HCT116 (cell line): ENCODE results near the gene SLC25A45.

Source experiments
- ATF3 ChIP-seq: IDR thresholded peaks from 2 replicates; pipeline ENCODE4 v1.6.1; 2012
- CEBPB ChIP-seq: IDR thresholded peaks from 2 replicates; pipeline ENCODE4 v1.6.1; 2012; ENCODE audit warnings: low read depth
- CTCF ChIP-seq, 3 experiments: fragments of 200-600 bp in 1 of 3; sonication (generic) in 1 of 3; IDR thresholded peaks in 2 of 3; conservative IDR thresholded peaks in 1 of 3; 2 replicates each; pipeline ENCODE4 v1.5.1; 2012 to 2017; ENCODE audit warnings: low read depth in 2 of 3, low read length in 2 of 3, antibody characterized with exemption in 1 of 3, borderline replicate concordance in 1 of 3, control low read depth in 1 of 3, mild to moderate bottlenecking in 1 of 3, mixed read lengths in 1 of 3, mixed run types in 1 of 3, moderate library complexity in 1 of 3; ENCODE audit not compliant: insufficient read depth in 1 of 3
- FOSL1 ChIP-seq: IDR thresholded peaks from 2 replicates; pipeline ENCODE4 v1.6.1; 2012; ENCODE audit warnings: low read depth
- MAX ChIP-seq: IDR thresholded peaks from 2 replicates; pipeline ENCODE4 v1.6.1; 2012
- POLR2A ChIP-seq: IDR thresholded peaks from 2 replicates; pipeline ENCODE4 v1.7.0; 2011; ENCODE audit warnings: borderline replicate concordance; ENCODE audit not compliant: insufficient read depth, insufficient read length; ENCODE audit errors: extremely low read depth
- POLR2AphosphoS5 ChIP-seq: IDR thresholded peaks from 2 replicates; pipeline ENCODE4 v1.6.1; 2011; ENCODE audit warnings: mild to moderate bottlenecking, low read depth, low read length, moderate library complexity
- RAD21 ChIP-seq: IDR thresholded peaks from 2 replicates; pipeline ENCODE4 v1.6.1; 2012; ENCODE audit warnings: low read depth, mild to moderate bottlenecking
- REST ChIP-seq: IDR thresholded peaks from 2 replicates; pipeline ENCODE4 v1.6.1; 2012; ENCODE audit warnings: low read depth
- SIN3A ChIP-seq: IDR thresholded peaks from 2 replicates; pipeline ENCODE4 v1.6.1; 2012; ENCODE audit warnings: low read depth
- SP1 ChIP-seq: IDR thresholded peaks from 2 replicates; pipeline ENCODE4 v1.6.1; 2012; ENCODE audit warnings: low read depth
- SRF ChIP-seq: IDR thresholded peaks from 2 replicates; pipeline ENCODE4 v1.6.1; 2012; ENCODE audit warnings: low read depth
- YY1 ChIP-seq: IDR thresholded peaks from 2 replicates; pipeline ENCODE4 v1.6.1; 2011; ENCODE audit warnings: low read length, low read depth, moderate library complexity, mild to moderate bottlenecking; ENCODE audit not compliant: insufficient replicate concordance; ENCODE audit errors: extremely low read depth
- ZNF274 ChIP-seq: fragments of 200-500 bp; sonication (Bioruptor generic); IDR thresholded peaks from 2 replicates; pipeline ENCODE4 v1.6.1; 2014; ENCODE audit warnings: mild to moderate bottlenecking, low read depth, low read length, inconsistent platforms

GRCh38 chr11:65412271-65413076 is 30.0 kb upstream of the SLC25A45 start:
- TF ChIP-seq YY1 = no peak
- TF ChIP-seq RAD21 = no peak
- no peak for TF ChIP-seq CTCF (IDR thresholded peaks at IDR 0.05 in 2 of 3, conservative IDR thresholded peaks at IDR 0.05 in 1 of 3; ENCODE audit: borderline replicate concordance in 1 of 3, insufficient read depth in 1 of 3, low read depth in 2 of 3, low read length in 2 of 3)
- no peak for TF ChIP-seq POLR2AphosphoS5
- TF ChIP-seq ATF3 = no peak
- no peak for TF ChIP-seq SRF
- no peak for TF ChIP-seq SP1
- no peak for TF ChIP-seq REST
- TF ChIP-seq POLR2A = no peak
- TF ChIP-seq SIN3A = no peak
- TF ChIP-seq MAX = no peak
- TF ChIP-seq CEBPB = no peak
- TF ChIP-seq ZNF274 = no peak
- TF ChIP-seq FOSL1 = no peak
